ENCODE measurements around the gene TSPAN5.

- TF ChIP-seq CTCF (IDR thresholded peaks at IDR 0.05) (no peak), EP300 (IDR thresholded peaks at IDR 0.05) (no peak), POLR2A (IDR thresholded peaks at IDR 0.05) (no peak), POLR2AphosphoS5 (IDR thresholded peaks at IDR 0.05) (no peak)
These were observed 30.7 kb downstream of the TSPAN5 start for GRCh38 chr4:98627531-98628257.

Data from stomach (tissue), 4 donors.